CD4-positive, alpha-beta T cell treated with Interleukin-2 at 100 ng/mL for 4 hours (primary cell): ENCODE data around the gene NRXN2.
"Not testable (repeated sequence)": the region's sequence is repeated elsewhere in the genome, so short reads cannot be mapped to it uniquely, and the experiment has no call there.

Experiments
- DNase-seq: peaks from one replicate; pipeline ENCODE4 v3.0.0-alpha.2; 2020; ENCODE audit warnings: low spot score

The NRXN2 gene

DNA sequence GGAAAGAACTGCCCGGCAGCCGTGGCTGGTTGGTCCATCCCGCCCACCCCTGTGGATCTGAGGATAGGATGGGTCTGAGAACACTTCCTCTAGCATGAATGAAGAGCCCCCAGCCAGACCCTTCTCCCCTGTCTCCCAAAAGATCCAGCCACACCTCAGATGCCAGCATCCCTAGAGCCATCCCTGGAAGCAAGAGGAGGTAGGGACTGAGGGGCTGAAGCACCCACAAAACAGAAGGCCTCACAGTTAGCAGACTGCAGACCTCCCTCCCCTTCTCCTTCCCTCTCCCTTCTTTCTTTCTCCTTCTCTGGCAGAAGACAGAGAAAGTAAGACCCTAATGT, 1.7 kb downstream of the NRXN2 start:
- no peak for DNase-seq

DNA sequence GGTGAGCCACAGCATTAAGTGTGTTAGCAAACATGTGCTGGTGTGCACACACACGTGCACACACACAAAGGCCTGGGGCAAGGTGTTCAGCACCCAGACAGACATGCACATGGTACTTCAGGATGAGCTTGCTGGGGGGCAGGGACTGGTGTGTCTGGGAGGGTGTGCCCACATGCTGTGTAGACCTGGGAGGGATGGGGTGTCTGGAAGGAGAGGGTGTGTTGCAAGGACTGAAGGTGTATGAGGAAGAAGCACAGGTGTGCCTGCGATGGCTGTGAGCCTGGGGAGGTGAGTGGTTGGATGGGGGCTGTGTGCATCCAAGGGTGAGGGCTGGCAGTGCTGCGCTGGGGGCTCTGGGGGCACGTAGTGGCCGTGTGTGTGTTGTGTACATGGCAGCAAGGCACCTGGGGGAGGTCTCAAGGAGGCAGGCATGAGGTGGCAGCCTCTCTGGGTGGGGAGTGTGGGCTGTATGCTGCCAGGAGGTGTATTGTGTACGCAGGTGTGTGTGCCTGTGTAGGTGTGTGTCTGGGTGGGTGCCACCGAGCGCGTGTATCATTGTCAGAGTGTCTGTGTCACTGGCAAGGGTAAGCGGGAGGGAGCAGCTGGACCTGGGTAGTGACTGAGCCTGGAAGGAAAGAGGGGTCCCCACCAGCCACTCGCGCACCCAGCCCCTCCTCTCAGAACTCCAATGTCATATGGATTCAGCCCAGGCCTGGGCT, 2.2 kb downstream of the NRXN2 start:
- DNase-seq: no peak

DNA sequence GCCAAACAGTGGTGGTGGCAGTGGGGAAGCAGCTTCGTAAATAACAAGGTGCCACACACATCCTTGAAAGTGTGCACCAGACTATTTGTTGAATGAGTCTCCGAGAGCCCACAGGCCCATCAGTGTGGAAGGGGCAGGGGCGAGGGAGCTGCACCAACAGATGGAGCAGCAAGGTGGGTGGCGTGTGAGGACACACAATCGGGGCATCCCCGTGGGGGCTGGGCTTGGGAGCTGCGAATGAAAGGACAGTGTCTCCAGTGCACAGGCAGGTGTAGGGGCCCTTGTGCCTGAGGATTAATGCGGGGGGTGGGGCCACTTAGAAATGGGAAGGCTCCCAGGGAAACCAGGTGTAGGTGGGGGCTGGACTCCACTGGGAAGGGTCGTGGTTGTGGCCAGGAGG, 2.8 kb downstream of the NRXN2 start:
- DNase-seq: no peak

DNA sequence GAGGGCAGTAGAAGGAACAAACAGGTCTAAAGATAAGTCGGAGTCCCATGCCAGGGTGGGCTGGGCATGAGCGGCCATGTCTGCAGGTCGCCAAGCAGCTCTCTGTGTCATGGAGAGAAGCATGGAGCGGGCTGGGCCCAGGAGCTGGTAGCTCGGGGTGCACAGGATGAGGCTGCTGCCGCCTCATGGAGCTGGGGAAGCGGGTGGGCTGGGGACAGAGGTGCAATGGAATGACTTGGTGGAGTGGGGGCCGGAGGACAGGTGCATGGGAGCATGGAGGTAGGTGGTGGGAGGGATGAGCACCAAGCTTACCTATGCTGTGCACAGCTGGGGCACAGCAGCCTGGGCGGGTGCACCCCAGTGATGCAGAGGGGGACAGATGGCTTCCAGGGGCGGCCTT, 3.6 kb downstream of the NRXN2 start:
- no peak for DNase-seq

DNA sequence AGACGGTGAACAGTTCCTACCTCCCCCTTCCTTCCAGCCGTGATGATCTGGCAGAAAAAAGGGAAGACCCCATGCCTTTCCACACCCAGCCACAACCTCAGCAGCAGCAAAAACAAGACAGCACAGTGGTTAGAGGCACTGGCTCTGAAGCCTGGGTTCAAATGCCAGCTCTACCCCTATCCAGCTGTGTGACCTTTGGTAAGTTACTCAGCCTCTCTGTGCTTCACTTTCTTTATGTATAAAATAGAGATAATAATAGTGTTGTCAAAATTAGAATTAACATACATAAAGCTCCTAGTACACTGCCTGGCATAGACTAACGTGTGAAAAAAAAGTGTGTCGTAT, 4.2 kb downstream of the NRXN2 start:
- DNase-seq: no peak

DNA sequence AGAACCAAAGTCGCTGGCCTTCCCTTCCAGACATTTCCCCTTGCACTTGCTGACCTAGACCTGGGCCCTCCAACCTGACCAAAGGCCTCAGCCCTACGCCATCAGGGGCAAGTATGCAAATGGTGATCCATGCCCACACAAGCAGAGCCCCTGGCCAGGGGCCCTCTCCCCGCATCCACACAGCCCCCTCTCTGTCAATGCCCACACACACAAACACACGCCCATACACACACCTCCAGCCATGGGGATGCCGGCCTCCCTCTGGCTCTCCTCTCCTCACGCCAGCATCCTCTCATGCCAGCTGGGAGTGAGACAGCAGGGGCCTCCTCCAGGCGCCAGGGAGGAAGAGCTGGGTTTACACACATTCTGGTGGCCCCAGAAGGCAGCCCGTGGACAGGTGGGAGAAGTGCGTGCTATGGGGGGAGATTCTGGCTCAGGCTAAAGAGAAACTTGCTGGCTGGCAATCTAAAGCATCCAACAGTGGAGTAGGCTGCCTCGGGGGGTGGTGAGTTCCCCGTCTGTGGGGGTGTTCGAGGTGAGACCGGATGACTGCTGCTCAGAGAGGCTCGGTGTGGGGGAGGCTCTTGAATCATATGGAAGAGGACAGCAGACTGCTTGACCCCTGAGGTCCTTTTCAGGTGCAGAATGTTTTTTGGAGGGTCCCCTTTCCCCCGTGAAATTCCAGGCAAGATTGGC, 4.8 kb downstream of the NRXN2 start:
- DNase-seq: no peak

DNA sequence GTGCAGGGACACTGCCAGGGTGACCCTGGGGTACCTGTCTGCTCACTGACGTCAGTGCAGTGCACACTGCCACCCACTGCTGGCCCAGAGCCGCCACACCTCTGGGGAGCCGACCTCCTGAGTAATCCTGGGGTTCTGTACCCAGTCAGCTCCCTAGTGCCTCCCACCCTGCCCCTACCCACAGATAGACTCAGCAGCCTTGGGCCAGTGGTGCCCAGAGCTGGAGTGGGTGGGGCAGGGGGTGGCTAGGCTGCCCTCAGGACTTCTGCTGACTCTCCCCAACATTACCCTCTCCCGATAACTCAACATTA, 5.8 kb downstream of the NRXN2 start:
- no peak for DNase-seq

DNA sequence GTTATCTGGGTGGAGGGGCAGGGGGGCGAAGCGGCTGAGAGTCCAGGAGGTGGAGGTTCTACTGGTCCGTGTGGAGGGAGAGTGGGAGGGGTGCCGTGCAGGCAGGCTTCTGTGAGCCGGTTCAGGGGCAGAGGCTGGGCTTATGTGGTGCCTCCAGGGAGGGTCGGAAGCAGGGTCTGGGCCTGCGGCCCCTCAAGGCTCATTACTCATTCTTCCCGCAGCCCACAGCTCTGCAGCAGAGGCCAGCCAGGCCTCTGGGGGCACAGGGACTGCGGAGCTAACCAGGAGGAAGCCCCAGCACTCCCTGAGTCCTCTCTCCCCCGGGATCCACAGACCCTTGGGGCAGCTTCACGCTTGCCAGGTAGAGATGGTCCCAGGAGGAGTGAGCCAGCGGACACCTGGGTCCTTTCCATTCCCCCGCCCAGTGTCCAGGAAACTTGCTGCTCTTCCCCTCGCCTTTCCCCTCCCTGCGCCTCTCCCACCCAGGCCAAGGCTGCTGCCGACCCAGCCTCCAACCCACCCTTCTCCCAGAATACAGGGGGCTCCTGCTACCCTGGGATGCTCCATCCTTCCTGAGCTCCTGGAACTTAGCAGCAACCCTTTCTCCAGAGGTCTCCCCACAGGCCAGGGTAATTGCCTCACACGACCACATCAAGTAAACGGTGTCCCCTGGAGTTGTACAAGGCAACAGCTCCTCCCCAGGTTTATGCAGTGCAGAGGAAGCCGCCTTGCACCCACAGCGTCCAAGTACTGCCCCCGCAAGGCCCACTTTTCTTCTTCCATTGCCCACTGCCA, 6.3 kb downstream of the NRXN2 start:
- no peak for DNase-seq

DNA sequence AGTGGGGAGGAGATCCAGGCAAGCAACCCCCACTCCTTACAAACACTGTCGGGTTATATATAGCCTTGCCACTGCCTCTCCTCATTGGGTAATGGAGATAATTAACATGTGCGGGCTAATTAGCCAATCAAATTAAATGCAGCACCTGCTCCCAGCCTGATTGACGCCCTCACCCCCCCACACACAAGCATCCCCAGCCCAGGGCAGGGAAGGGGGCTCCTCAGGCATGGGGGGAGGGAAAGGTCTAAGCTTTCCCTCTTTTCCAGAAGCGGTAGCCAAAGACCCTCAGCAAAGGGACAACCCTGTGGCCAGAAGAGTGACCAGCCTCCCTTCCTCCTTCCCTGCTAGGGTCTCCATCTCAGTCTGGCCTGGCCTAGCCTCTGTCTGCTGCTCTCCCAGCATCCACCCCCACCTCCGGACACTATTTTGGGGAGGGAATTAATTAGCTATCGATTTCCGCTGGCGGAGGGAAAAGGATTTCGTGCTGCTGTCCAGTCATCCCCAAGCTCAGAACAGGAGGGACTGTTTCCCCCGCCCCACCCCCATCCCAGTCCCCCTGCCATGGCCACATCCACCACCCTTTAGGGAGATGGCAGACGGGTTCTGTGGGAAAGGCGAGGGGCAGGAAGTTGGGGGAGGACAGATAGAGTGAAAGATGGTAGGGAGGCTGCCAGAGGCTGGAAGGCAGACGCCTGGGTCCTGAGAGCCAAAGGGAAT, 7.1 kb downstream of the NRXN2 start:
- DNase-seq: no peak

DNA sequence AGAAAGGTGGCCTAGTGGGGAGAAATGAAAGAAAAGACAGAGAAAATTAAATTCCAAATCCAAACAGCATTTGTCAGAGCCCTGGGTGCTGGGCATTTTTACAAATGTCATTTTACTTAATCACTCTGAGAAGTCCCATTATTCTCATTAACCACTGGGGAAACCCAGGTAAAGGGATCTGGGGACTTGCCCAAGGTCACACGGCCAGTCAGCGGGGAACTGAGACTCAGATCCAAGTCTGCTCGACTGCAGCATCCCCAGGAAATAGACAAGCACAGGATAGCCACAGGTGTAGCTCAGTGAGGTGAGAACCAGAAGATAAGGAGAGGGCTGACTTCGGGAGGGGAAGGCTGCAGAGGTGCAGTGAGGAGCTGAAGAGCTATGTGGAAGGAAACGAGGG, 7.9 kb downstream of the NRXN2 start:
- no peak for DNase-seq

DNA sequence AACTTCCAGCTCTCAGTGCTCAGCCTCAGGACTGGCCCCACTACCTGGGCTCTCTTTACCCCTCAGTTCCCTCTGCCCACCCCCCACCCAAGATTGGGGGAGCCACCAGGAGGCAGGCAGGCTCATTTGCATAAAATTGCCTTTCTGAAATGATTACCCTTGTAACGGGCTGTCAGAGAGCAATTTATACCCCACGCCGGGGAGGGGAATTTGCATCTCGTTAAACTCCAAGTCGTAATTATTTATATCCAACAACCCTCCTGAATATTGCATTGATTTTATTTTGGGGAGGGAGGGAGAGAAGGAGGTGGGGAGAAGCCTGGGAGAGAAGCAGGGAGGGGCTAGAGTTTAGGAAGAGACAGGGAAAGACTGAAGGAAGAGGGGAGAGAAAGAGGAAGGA, 8.3 kb downstream of the NRXN2 start:
- no peak for DNase-seq

DNA sequence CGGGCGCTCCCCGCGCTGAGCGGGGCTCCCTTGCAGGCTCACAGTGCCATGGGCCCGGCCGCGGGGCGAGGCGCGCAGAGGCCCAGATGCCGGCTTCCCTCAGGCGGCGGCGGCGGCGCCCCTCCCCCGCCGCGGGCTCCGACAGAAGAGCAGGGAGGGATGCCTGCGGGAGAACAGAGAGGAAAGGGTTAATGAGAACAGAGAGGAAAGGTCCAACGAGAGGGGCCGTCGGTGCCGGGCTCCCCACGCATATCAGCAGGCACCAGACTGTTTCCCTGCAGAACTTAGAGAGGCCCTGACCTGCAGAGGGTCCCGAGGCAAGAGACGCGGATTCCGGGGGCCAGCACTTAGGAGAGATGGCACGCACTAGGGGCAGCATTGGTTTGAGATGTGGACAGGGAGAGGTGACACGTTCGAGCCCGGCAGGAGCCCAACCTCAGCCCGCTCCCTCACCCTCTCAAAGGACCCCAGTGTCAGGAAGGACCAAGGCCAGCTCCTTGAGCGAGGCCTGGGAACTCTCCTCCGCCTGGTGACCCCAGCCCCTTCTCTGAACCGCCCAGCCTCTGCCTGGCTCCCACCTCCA, 9.1 kb downstream of the NRXN2 start:
- DNase-seq: no peak

DNA sequence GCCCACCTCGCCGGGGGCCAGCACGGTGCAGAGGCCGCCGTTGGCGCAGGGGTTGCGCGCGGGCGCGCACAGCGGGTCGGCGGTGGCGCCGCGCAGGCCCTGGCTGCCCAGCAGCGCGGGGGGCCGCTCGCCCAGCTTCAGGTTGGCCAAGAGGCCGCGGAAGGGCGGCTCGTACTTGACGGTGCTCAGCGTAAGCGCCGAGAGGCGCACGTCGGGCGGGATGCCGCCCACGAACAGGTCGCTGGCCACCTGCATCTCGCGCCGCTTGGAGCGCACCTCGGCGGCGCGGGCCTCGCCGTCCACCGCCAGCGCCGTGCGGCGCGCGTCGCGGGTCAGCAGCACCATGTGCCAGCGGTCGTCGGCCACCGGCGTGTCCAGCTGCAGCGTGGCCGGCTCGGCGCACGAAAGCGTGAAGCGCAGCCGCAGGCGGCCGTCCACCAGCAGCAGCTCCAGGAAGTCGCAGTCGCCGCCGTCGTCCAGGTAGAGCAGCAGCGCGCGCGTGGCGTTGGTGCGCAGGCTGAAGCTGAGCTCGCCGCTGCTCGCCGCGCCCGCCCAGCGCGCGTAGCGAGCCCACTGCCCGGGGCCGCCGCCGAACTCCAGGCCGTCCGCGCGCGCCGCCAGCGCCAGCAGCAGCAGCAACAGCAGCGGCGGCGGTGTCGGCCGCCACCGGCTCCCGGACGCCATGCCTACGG, 9.8 kb downstream of the NRXN2 start:
- no peak for DNase-seq

DNA sequence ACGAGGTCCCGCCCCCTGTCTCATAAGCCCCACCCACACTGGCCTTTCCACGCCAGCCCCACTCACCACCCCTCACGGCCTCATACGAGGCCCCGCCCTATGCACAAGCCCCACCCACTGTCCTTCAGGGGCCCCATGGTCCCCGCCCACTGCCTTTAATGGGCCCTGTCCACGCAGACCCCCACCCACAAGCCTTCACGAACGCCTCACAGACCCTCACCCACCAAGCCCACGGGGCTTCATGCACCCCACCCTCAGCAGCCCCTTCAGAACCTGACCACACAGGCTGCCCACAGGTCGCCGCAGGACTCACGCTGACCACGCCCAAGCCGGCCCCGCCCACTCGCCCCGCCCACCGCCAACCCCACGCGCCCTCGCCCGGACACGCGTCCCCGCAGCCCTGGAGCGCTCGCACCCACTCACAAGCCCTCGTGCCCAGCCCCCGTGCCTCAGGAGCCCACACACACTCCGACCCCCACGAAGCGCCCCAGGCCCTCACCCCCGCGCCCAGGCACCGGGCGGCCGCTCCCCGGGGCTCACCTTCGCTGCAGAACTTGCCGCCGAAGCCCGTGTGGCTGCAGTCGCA, 10.5 kb downstream of the NRXN2 start:
- DNase-seq: no peak

DNA sequence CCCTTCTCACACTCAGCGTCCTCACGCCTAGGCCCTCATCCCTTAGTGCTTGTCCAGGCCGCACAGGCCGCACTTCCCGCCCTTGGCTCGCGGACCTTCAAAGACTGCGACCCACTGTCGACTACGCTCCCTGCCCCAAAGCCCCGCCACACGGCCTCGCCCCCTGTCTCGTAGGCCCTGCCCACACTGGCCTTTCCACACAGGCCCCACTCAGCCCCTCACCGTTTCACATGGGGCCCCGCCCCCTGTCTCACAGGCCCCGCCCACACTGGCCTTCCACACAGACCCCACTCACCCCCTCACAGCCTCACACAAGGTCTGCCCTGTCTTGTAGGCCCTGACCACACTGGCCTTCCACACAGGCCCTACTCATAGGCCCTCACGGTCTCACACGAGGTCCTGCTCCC, 11.0 kb downstream of the NRXN2 start:
- no peak for DNase-seq

DNA sequence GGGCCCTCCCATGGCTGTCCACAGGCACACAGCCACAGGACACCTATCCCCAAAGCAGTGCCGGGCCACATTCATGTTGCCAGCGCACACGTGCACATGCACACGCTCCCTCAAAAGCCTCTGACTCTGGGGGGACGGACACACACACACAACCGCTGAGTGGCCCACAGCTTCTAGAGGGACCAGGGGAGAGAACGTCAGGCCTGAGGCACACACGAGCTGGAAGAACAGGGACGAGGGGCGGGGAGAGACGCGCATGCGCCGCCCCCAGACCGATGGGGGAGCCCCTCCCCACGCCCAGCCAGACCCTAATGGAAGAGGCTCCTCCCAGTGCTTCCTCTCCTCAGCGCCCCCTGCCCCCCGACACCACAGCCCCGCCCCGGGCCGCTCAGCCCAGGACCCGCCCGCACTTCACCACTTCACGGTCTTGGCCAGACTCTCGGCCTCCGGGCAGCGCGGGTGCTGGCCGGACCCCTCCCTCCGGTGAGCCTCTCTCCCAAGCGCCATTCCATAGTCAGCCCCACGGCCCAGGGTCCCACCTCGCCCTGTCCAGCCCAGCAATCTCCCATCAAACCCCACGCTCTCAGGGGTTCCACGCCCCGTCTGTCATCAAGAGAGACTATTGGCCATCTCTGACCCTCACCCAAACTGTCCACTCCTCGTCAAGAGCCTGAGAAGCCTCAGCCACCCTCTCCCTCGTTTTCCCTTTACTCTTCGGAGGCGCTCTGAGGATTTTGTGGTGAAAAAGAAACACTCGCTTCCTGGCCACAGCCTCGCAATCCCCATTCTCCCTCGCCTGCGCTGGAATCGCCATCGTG, 11.7 kb downstream of the NRXN2 start:
- no peak for DNase-seq

DNA sequence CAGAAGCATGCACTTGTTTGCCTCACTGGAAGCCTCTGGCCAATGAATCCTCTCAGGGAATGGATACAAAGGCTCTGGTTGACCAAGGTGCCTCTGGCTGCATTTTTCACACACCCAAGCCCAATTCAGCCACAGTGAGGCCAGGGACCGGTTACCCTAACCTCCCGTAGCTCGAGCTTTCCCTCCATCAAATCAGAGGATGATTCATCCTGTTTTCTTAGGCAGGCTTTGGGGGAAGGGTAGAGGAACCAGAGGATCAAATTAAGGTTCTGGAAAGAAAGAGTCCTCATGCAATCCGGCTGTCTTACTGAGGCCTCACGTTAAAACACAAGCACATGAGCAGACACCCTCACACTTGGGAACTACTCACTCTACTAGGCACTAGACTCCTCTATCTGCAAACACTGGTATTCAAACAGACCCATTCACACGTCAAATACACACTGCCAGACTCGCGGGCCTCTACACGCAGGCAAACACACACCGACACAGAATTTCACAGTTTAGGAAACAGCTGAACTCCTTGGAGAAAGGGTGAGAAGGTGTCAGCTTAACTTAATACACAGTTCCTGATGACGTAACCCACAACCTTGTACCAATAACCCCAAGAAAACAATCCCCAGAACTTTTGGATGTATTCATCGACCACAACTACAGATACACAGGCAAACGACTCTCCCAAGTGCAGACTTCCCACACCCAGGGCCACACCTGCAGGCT, 12.4 kb downstream of the NRXN2 start:
- DNase-seq: no peak

DNA sequence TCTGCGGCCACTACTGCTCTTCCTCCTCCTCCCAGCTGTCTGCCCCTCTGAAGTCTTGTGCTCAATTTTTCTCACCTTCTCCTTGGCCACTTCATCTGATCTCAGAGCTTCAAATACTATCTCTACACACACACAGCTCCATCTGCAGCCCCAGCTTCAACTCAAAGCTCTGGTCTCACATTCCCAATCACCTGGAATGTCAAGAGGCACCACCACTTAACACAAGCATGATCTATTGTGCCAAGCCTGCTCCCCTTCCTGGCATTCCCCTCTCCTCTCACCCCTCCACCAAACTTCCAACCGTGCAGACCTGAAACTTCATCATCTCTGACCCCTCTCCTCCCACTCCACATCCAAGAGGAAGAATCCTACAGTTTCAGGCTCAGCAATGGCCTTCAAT, 17.5 kb downstream of the NRXN2 start:
- no peak for DNase-seq

DNA sequence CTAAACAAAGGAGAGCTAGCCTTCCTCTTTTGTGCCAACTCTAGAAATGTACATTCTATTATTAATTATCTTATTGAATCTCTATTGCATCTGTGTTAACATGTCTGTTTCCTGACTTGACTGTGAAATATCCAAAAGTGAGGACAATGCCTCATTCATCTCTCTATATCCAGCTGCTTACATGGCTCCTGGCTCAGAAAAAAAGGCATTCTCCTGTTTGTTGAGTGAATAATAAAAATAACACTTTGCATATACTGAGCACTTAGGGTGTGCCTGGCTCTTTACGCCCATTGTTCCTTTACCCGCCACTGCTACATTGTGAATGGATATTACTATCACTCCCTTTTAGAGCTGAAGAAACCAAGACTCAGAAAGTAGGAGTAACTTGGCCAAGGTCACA, 19.9 kb downstream of the NRXN2 start:
- no peak for DNase-seq

DNA sequence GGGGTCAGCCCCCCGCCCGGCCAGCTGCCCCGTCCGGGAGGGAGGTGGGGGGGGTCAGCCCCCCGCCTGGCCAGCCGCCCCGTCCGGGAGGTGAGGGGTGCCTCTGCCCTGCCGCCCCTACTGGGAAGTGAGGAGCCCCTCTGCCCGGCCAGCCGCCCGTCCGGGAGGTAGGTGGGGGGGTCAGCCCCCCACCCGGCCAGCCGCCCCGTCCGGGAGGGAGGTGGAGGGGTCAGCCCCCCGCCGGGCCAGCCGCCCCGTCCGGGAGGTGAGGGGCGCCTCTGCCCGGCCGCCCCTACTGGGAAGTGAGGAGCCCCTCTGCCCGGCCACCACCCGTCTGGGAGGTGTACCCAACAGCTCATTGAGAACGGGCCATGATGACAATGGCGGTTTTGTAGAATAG, 21.0 kb downstream of the NRXN2 start:
- not testable (repeated sequence) for DNase-seq
